ENCODE results near the gene KCNG2.

KCNG2 gene

DNA sequence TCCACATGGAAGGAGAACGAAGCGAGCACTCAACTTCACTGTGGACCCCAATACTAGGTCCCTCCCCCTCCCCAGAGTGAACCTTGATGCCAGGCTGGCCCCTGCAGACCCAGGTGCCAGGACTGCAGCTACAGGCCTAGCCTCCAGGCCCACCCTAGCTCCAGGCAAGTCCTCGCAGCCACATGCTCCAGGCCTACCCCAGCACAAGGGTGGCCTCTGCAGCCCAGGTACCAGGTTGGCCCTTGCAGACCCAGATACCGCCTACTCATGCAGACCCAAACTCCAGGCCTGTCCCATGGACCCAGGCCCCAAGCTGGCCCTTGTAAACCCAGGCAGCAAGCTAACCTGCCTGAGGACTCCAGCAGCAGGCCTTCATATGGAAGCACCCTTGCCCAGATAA, 44.2 kb downstream of the KCNG2 start:
- no peak overlapping the region for H2AFZ ChIP-seq (ENCODE audit: low read length)
- H3K9me3 ChIP-seq (replicated peaks in 1 of 2; ENCODE audit: control insufficient read depth in 2 of 2, insufficient read depth in 1 of 2, low read depth in 1 of 2, low read length in 2 of 2): peaks cover 0 to 6% of the 10 kb centered on the region in 2 donors
- H2BK15ac ChIP-seq (ENCODE audit: low read length): no peak overlapping the region
- H2BK12ac ChIP-seq (ENCODE audit: low read length): no peak overlapping the region
- no peaks in the 10 kb centered on the region for H3K27me3 ChIP-seq (ENCODE audit: control insufficient read depth in 3 of 3, insufficient read depth in 3 of 3, low read depth in 1 of 3, low read length in 3 of 3)
- no peak overlapping the region for H2BK5ac ChIP-seq (ENCODE audit: low read length)
- H3K4me3 ChIP-seq (ENCODE audit: low read length in 2 of 2): peak overlapping the region in 1 of 2 donors; percentile 2
- no peaks in the 10 kb centered on the region for H3K4me1 ChIP-seq (ENCODE audit: control insufficient read depth in 2 of 2, insufficient read depth in 1 of 2, low read depth in 1 of 2, low read length in 2 of 2)
- H2AK5ac ChIP-seq (ENCODE audit: low read depth, low read length): no peak overlapping the region
- no peak overlapping the region for H3K14ac ChIP-seq (ENCODE audit: low read length)
- no peak overlapping the region for H3K18ac ChIP-seq (ENCODE audit: low read length)
- H4K8ac ChIP-seq (ENCODE audit: low read depth, low read length): no peak overlapping the region
- no peak overlapping the region for H3K27ac ChIP-seq (replicated peaks; ENCODE audit: low read length)
- H3K23ac ChIP-seq (ENCODE audit: low read depth, low read length, poor library complexity): peak overlapping the region; percentile 47
- no peaks in the 10 kb centered on the region for H3K36me3 ChIP-seq (replicated peaks in 1 of 2; ENCODE audit: control insufficient read depth in 2 of 2, insufficient read depth in 2 of 2, low read length in 2 of 2)
- H3K79me1 ChIP-seq (ENCODE audit: low read depth, low read length): no peaks in the 10 kb centered on the region
- H3K4ac ChIP-seq (ENCODE audit: low read length): no peak overlapping the region
- no peak for DNase-seq (ENCODE audit: low spot score)
- no peak overlapping the region for H4K91ac ChIP-seq (ENCODE audit: low read depth, low read length, poor library complexity)
- no peak overlapping the region for H2BK120ac ChIP-seq (ENCODE audit: low read depth, low read length)
- no peak overlapping the region for H3K4me2 ChIP-seq (ENCODE audit: insufficient read depth, low read length, poor library complexity, severe bottlenecking)
- WGBS, 2 donors (ENCODE audit: extremely low coverage in 2 of 2, insufficient read length in 2 of 2, insufficient replicate concordance in 1 of 2): no CpG with 5 or more reads among the region's 4 CpGs
- H3K9ac ChIP-seq (ENCODE audit: low read depth, low read length, poor library complexity): peak overlapping the region; percentile 55

DNA sequence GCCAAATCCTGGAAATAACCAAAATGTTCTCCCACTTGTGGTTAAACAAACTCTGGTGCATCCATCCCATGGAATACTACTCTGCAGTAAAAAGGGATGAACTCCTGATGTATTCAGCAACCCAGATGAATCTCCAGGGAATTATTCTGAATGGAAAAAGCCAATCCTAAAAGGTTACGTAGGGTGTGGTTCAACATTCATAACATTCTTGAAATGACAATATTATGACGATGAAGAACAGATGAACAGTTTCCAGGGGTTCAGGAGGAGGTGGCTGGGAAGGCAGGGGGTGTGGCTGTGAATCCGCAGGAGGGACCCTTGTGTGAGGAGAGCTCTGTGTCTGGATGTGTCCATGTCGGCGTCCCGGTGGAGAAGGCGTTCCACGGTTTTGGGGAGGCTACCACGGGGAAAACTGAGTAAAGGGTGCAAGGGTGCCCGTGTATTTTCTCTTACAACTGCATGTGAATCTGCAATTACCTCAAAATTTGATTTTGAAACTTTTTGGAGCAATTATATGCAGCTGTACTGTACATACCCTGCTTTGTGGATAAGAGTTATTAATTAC, 47.3 kb downstream of the KCNG2 start:
- H3K14ac ChIP-seq (ENCODE audit: low read length): no peak overlapping the region
- no peak overlapping the region for H2BK120ac ChIP-seq (ENCODE audit: low read depth, low read length)
- H3K4me3 ChIP-seq (ENCODE audit: low read length in 2 of 2): no peak overlapping the region
- no peak overlapping the region for H2BK15ac ChIP-seq (ENCODE audit: low read length)
- no CpG with 5 or more reads among the region's 10 CpGs for WGBS, 2 donors (ENCODE audit: extremely low coverage in 2 of 2, insufficient read length in 2 of 2, insufficient replicate concordance in 1 of 2)
- no peaks in the 10 kb centered on the region for H3K36me3 ChIP-seq (replicated peaks in 1 of 2; ENCODE audit: control insufficient read depth in 2 of 2, insufficient read depth in 2 of 2, low read length in 2 of 2)
- H4K8ac ChIP-seq (ENCODE audit: low read depth, low read length): no peak overlapping the region
- peaks cover 0 to 3% (median 0%) of the 10 kb centered on the region in 3 experiments for H3K27me3 ChIP-seq (ENCODE audit: control insufficient read depth in 3 of 3, insufficient read depth in 3 of 3, low read depth in 1 of 3, low read length in 3 of 3)
- no peak overlapping the region for H2AFZ ChIP-seq (ENCODE audit: low read length)
- no peak overlapping the region for H2BK12ac ChIP-seq (ENCODE audit: low read length)
- no peak overlapping the region for H2BK5ac ChIP-seq (ENCODE audit: low read length)
- H3K4me2 ChIP-seq (ENCODE audit: insufficient read depth, low read length, poor library complexity, severe bottlenecking): no peak overlapping the region
- no peak overlapping the region for H3K18ac ChIP-seq (ENCODE audit: low read length)
- H3K4me1 ChIP-seq (ENCODE audit: control insufficient read depth in 2 of 2, insufficient read depth in 1 of 2, low read depth in 1 of 2, low read length in 2 of 2): no peaks in the 10 kb centered on the region
- H3K9me3 ChIP-seq (replicated peaks in 1 of 2; ENCODE audit: control insufficient read depth in 2 of 2, insufficient read depth in 1 of 2, low read depth in 1 of 2, low read length in 2 of 2): peaks cover 0 to 6% of the 10 kb centered on the region in 2 donors
- no peak overlapping the region for H3K27ac ChIP-seq (replicated peaks; ENCODE audit: low read length)
- DNase-seq (ENCODE audit: low spot score): no peak
- H4K91ac ChIP-seq (ENCODE audit: low read depth, low read length, poor library complexity): no peak overlapping the region
- H3K4ac ChIP-seq (ENCODE audit: low read length): no peak overlapping the region
- H3K79me1 ChIP-seq (ENCODE audit: low read depth, low read length): no peaks in the 10 kb centered on the region
- no peak overlapping the region for H3K23ac ChIP-seq (ENCODE audit: low read depth, low read length, poor library complexity)
- H2AK5ac ChIP-seq (ENCODE audit: low read depth, low read length): no peak overlapping the region
- H3K9ac ChIP-seq (ENCODE audit: low read depth, low read length, poor library complexity): no peak overlapping the region

DNA sequence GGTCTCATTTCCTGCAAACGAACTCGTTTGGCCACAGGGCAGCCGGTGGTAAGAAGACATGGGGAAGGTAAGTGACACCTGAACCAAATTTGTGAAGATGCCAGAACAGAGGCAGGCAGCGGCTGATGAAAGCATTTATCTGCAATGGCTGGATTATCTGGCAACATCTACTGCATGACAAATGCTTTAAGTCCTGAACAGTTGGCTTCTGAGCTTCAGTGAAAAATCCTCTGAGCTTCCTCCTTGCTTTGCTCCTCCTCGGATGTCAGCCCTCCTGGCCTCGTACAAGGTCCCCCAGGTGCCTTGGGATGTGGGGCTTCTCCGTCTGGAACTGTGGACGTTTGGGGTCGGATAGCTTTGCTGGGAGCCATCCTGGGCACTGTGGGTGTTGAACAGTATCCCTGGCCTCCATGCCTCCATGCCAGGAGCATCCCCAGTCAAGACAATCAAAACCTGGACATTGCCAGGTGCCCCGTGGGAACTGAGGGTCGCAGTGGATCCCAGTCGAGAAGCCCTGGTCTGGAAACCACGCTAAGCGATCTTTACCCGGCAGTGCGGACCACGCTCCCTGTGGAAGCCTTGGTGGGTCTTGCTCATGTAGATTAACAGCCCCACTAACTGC, 49.3 kb downstream of the KCNG2 start:
- no peaks in the 10 kb centered on the region for H3K79me1 ChIP-seq (ENCODE audit: low read depth, low read length)
- H2AFZ ChIP-seq (ENCODE audit: low read length): no peak overlapping the region
- no peak overlapping the region for H3K27ac ChIP-seq (replicated peaks; ENCODE audit: low read length)
- H3K9ac ChIP-seq (ENCODE audit: low read depth, low read length, poor library complexity): no peak overlapping the region
- peaks cover 0 to 2% of the 10 kb centered on the region in 2 donors for H3K9me3 ChIP-seq (replicated peaks in 1 of 2; ENCODE audit: control insufficient read depth in 2 of 2, insufficient read depth in 1 of 2, low read depth in 1 of 2, low read length in 2 of 2)
- H3K4ac ChIP-seq (ENCODE audit: low read length): no peak overlapping the region
- H3K27me3 ChIP-seq (ENCODE audit: control insufficient read depth in 3 of 3, insufficient read depth in 3 of 3, low read depth in 1 of 3, low read length in 3 of 3): peaks cover 0 to 3% (median 0%) of the 10 kb centered on the region in 3 experiments
- H3K4me1 ChIP-seq (ENCODE audit: control insufficient read depth in 2 of 2, insufficient read depth in 1 of 2, low read depth in 1 of 2, low read length in 2 of 2): no peaks in the 10 kb centered on the region
- H3K14ac ChIP-seq (ENCODE audit: low read length): no peak overlapping the region
- WGBS, 2 donors (ENCODE audit: extremely low coverage in 2 of 2, insufficient read length in 2 of 2, insufficient replicate concordance in 1 of 2): no CpG with 5 or more reads among the region's 17 CpGs
- no peak overlapping the region for H2BK12ac ChIP-seq (ENCODE audit: low read length)
- DNase-seq (ENCODE audit: low spot score): no peak
- H3K4me3 ChIP-seq (ENCODE audit: low read length in 2 of 2): peak overlapping the region in 1 of 2 donors; percentile 48
- no peak overlapping the region for H4K8ac ChIP-seq (ENCODE audit: low read depth, low read length)
- H2BK5ac ChIP-seq (ENCODE audit: low read length): no peak overlapping the region
- H2BK15ac ChIP-seq (ENCODE audit: low read length): no peak overlapping the region
- peak overlapping the region; percentile 28 for H3K18ac ChIP-seq (ENCODE audit: low read length)
- H2BK120ac ChIP-seq (ENCODE audit: low read depth, low read length): no peak overlapping the region
- no peak overlapping the region for H4K91ac ChIP-seq (ENCODE audit: low read depth, low read length, poor library complexity)
- H2AK5ac ChIP-seq (ENCODE audit: low read depth, low read length): peak overlapping the region; percentile 14
- no peaks in the 10 kb centered on the region for H3K36me3 ChIP-seq (replicated peaks in 1 of 2; ENCODE audit: control insufficient read depth in 2 of 2, insufficient read depth in 2 of 2, low read length in 2 of 2)
- H3K4me2 ChIP-seq (ENCODE audit: insufficient read depth, low read length, poor library complexity, severe bottlenecking): no peak overlapping the region
- H3K23ac ChIP-seq (ENCODE audit: low read depth, low read length, poor library complexity): no peak overlapping the region

DNA sequence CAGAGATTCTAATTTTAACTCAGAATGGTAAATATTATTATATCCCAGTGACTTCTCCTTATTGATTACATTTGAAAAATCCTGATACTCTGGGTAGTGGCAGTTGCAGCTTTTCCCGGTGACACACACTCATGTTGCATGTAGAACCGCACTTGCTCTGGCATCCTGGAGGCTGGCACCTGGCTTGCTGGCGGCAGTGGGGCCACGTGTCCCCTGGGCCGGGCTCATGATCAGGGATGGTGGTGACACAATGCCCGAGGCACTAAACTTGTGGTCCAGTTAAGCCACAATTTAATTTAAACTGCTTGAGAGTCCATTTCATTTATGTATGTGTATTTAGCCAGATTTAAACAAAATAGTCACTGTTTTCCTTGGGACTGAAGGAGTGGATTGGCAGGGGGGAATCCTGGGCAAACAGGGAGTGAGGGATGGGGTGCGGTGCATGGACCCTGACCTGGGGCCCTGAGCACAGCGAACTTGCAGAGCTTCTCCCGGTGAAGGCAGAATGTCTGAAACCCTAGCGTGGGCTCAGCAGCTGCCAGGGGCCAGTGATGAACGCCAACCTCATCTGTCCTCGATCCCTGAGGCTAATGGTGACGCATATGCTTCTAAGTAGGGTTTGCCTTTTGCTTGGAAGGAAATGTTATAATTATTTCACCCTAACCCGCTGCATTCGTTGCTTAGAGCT, 50.0 kb downstream of the KCNG2 start:
- no peak overlapping the region for H3K23ac ChIP-seq (ENCODE audit: low read depth, low read length, poor library complexity)
- H3K9me3 ChIP-seq (replicated peaks in 1 of 2; ENCODE audit: control insufficient read depth in 2 of 2, insufficient read depth in 1 of 2, low read depth in 1 of 2, low read length in 2 of 2): peaks cover 0 to 2% of the 10 kb centered on the region in 2 donors
- no peak overlapping the region for H3K18ac ChIP-seq (ENCODE audit: low read length)
- no peak overlapping the region for H2AK5ac ChIP-seq (ENCODE audit: low read depth, low read length)
- H2BK15ac ChIP-seq (ENCODE audit: low read length): peak overlapping the region; percentile 27
- H3K4me1 ChIP-seq (ENCODE audit: control insufficient read depth in 2 of 2, insufficient read depth in 1 of 2, low read depth in 1 of 2, low read length in 2 of 2): no peaks in the 10 kb centered on the region
- H3K4me3 ChIP-seq (ENCODE audit: low read length in 2 of 2): no peak overlapping the region
- H2BK12ac ChIP-seq (ENCODE audit: low read length): no peak overlapping the region
- H3K4ac ChIP-seq (ENCODE audit: low read length): no peak overlapping the region
- no peak overlapping the region for H3K27ac ChIP-seq (replicated peaks; ENCODE audit: low read length)
- H2BK120ac ChIP-seq (ENCODE audit: low read depth, low read length): no peak overlapping the region
- DNase-seq (ENCODE audit: low spot score): no peak
- no peak overlapping the region for H4K8ac ChIP-seq (ENCODE audit: low read depth, low read length)
- no peak overlapping the region for H3K14ac ChIP-seq (ENCODE audit: low read length)
- no peak overlapping the region for H4K91ac ChIP-seq (ENCODE audit: low read depth, low read length, poor library complexity)
- no CpG with 5 or more reads among the region's 15 CpGs for WGBS, 2 donors (ENCODE audit: extremely low coverage in 2 of 2, insufficient read length in 2 of 2, insufficient replicate concordance in 1 of 2)
- no peaks in the 10 kb centered on the region for H3K79me1 ChIP-seq (ENCODE audit: low read depth, low read length)
- H2BK5ac ChIP-seq (ENCODE audit: low read length): no peak overlapping the region
- no peaks in the 10 kb centered on the region for H3K36me3 ChIP-seq (replicated peaks in 1 of 2; ENCODE audit: control insufficient read depth in 2 of 2, insufficient read depth in 2 of 2, low read length in 2 of 2)
- H3K4me2 ChIP-seq (ENCODE audit: insufficient read depth, low read length, poor library complexity, severe bottlenecking): no peak overlapping the region
- no peak overlapping the region for H3K9ac ChIP-seq (ENCODE audit: low read depth, low read length, poor library complexity)
- H2AFZ ChIP-seq (ENCODE audit: low read length): no peak overlapping the region
- H3K27me3 ChIP-seq (ENCODE audit: control insufficient read depth in 3 of 3, insufficient read depth in 3 of 3, low read depth in 1 of 3, low read length in 3 of 3): peaks cover 0 to 3% (median 0%) of the 10 kb centered on the region in 3 experiments

Measured in neuronal stem cell (in vitro differentiated cells).